BJ (cell line): Measurements from ENCODE around the gene OR2K2. TPM values are rescaled to one million over a fixed set of nuclear protein-coding genes. Genes with fewer than 3 reads are reported as not detected.

Experiments used
- CTCF ChIA-PET: fragments of 350-600 bp; formaldehyde crosslinking; extraction: SDS; loops from one replicate; lab custom pipeline; 2021; ENCODE audit warnings: antibody characterized with exemption, inconsistent platforms; lab: Yijun Ruan, JAX
- POLR2A ChIA-PET: fragments of 300-600 bp; sonication (Branson Sonifier 250); formaldehyde crosslinking; extraction: SDS; loops from one replicate; lab custom pipeline; 2021; ENCODE audit warnings: antibody characterized with exemption; lab: Charles Lee
- DNase-seq: peaks from one replicate; pipeline ENCODE4 v3.0.0-alpha.2; 2011; ENCODE audit warnings: low read depth
- H3K27me3 ChIP-seq: 2 replicates; pipeline ENCODE4 v1.6.0; 2011; ENCODE audit warnings: low read length; ENCODE audit not compliant: control insufficient read depth, insufficient read depth
- H3K36me3 ChIP-seq: 2 replicates; pipeline ENCODE4 v1.5.1; 2011; ENCODE audit warnings: low read length; ENCODE audit not compliant: control insufficient read depth, insufficient read depth
- H3K4me3 ChIP-seq: 2 replicates; pipeline ENCODE4 v1.5.1; 2011; ENCODE audit warnings: low read depth, mild to moderate bottlenecking, control low read depth, low read length
- polyA plus RNA-seq: library from polyadenylated mRNA; depleted of rRNA; stranded (reverse); fragments of >200 nt; gene quantifications from 2 replicates; pipeline ENCODE4 v1.2.3, GENCODE V29; 2011
- TF ChIP-seq, protein P1 (sequence below): IDR thresholded peaks from 2 replicates; pipeline ENCODE4 v1.5.1; 2011; ENCODE audit warnings: low read depth, mild to moderate bottlenecking, control low read depth, inconsistent platforms, low read length, moderate library complexity; ENCODE audit not compliant: insufficient read depth

Gene OR2K2
- polyA plus RNA-seq, 1 experiment = not detected

DNA sequence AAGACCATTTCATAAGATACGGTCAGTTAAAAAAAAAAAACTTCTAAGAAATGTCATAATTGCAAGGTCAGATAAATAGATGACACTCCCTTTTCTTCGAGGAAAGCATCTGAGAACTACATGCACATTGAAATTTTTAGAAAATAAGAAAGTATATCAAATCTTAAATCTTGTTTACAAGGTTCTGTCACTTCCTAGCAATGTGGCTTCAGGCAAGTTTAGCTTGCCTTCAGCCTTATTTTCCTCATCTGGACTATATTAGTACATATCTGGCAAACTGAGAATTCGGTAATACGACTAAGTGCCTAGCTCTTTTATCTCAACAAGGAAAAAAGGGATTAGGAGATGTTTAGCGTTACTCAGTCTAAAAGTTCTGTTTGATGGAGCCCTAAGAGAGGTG is 32.5 kb upstream of the OR2K2 start:
- ChIA-PET POLR2A (no interaction called here), CTCF (no interaction called here)
- Histone ChIP-seq H3K36me3 (peaks cover 5% of the 10 kb centered on the region), H3K27me3 (no peaks in the 10 kb centered on the region), H3K4me3 (no peak overlapping the region)
- TF ChIP-seq, protein P1, sequence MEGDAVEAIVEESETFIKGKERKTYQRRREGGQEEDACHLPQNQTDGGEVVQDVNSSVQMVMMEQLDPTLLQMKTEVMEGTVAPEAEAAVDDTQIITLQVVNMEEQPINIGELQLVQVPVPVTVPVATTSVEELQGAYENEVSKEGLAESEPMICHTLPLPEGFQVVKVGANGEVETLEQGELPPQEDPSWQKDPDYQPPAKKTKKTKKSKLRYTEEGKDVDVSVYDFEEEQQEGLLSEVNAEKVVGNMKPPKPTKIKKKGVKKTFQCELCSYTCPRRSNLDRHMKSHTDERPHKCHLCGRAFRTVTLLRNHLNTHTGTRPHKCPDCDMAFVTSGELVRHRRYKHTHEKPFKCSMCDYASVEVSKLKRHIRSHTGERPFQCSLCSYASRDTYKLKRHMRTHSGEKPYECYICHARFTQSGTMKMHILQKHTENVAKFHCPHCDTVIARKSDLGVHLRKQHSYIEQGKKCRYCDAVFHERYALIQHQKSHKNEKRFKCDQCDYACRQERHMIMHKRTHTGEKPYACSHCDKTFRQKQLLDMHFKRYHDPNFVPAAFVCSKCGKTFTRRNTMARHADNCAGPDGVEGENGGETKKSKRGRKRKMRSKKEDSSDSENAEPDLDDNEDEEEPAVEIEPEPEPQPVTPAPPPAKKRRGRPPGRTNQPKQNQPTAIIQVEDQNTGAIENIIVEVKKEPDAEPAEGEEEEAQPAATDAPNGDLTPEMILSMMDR = no peak
- peak; percentile 67 for DNase-seq

DNA sequence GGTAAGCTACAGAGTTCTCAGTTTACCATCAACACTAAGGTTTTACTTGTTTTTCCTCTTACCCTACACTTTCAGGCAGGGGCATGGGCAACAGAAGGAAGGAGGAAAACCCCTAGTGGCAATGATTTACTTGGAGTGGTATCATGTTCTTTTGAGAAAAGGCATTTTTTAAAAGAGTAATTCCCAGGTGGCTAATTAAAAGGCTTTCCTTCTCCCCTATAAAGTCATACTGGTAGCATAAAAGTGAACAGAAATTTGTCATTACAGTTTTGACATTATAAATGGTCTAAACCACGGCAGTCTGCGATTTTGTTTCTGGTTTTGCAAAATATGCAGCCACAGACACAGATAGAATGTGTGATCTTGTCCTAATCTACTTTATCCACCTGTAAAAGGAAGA is 30.9 kb upstream of the OR2K2 start:
- TF ChIP-seq, protein P1 = no peak
- Histone ChIP-seq H3K27me3 (no peaks in the 10 kb centered on the region), H3K36me3 (peaks cover 5% of the 10 kb centered on the region), H3K4me3 (no peak overlapping the region)
- POLR2A ChIA-PET = no interaction called here
- CTCF ChIA-PET = no interaction called here
- DNase-seq = no peak

DNA sequence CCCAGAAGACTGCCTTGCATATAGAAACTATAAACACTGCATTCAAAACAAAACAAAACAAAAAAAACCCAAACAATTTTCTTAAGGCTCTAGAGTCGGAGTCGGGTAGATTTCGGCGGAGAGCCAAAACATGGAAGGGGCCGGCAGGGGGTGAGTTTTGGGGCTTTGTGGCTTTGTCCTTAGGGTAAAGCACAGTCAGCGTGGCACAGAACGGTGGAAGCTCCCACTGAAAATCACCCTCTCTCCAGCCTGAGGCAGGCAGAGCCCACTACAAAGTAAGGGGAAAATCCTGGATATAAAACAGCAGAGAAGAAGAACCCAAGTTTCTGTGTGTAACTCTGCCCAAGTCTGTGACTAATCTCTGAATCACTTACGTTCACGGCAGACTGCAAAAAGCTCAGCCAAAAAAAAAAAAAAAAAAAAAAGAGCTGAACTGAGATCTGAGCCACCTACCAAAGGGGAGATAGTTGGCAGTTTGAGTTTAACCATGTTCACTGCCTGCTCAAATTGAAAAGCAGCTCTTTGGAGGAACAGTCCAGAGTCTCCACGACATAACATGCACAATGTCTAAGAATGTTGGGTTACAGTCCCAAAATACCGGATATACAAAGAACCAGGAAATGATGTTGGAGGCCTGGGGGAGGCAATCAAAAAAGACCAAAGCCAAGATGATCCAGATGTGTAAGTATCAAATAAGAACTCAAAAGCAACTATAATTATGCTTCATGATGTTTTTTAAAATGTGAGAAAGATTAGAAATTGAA is 26.6 kb upstream of the OR2K2 start:
- H3K36me3 ChIP-seq = no peaks in the 10 kb centered on the region
- H3K4me3 ChIP-seq = peak overlapping the region; percentile 33
- POLR2A ChIA-PET = interaction anchor here (0.6 kb wide), 1 partner anchor 423 kb away, joined by 4 read pairs; no protein-coding TSS in a partner anchor
- CTCF ChIA-PET = interaction anchor here (0.7 to 1.0 kb wide), 2 partner anchors 389 to 405 kb away, joined by 3 to 4 read pairs; no protein-coding TSS in a partner anchor
- peak; percentile 68 for DNase-seq
- H3K27me3 ChIP-seq = no peaks in the 10 kb centered on the region
- TF ChIP-seq, protein P1 = no peak; the same call in 1 of the 2 replicates

DNA sequence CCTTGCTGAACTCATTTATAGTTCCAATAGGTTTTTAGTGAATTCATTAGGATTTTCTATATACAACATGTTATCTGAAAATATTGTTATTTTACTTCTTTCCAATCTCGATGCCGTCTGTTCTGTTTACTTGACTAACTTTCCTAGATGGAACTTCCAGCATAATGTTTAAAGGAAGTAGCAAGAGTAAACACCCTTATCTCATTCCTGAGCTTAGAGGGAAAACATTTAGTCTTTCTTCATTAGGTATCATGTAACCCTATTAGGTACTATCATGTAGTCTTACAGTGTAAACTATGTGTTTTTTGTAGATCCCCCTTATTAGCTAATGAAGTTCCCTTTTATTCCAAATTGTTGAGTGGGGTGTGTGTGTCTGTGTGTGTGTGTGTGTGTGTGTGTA is 22.5 kb upstream of the OR2K2 start:
- H3K4me3 ChIP-seq = no peak overlapping the region
- no peak for DNase-seq
- POLR2A ChIA-PET = no interaction called here
- H3K36me3 ChIP-seq = no peaks in the 10 kb centered on the region
- TF ChIP-seq, protein P1 = no peak
- no peaks in the 10 kb centered on the region for H3K27me3 ChIP-seq
- CTCF ChIA-PET = interaction anchor here (1.1 kb wide), 1 partner anchor 8 kb away, joined by 3 read pairs; no protein-coding TSS in a partner anchor

DNA sequence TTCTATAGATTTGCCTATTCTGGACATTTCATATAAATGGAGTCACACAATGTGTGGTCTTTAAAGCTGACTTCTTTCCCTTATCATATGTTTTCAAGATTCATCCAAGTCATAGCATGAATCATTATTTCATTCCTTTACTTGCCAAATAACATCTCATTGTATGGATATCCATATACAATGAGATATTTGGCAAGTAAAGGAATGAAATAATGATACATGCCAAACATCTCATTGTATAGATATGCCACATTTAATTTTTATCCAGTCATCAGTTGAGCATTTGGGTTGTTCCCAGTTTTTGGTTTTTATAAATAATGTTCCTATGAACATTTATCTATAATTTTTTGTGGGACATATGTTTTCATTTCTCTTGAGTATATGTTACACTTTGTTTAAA is 20.5 kb upstream of the OR2K2 start:
- no peaks in the 10 kb centered on the region for H3K36me3 ChIP-seq
- POLR2A ChIA-PET = no interaction called here
- DNase-seq = no peak
- TF ChIP-seq, protein P1 = no peak
- no peaks in the 10 kb centered on the region for H3K27me3 ChIP-seq
- CTCF ChIA-PET = no interaction called here
- no peak overlapping the region for H3K4me3 ChIP-seq
